Rectal smooth muscle tissue (tissue), 1 donor: ENCODE measurements around the gene ERP44.

ENCODE experiments used
- H3K27ac ChIP-seq: one replicate; pipeline ENCODE4 v1.7.0; 2013; ENCODE audit warnings: low read depth, low read length, inconsistent platforms
- H3K27me3 ChIP-seq: one replicate; pipeline ENCODE4 v1.7.0; 2013; ENCODE audit warnings: low read length; ENCODE audit not compliant: control insufficient read depth, insufficient read depth
- H3K36me3 ChIP-seq: one replicate; pipeline ENCODE4 v1.7.0; 2013; ENCODE audit warnings: low read length; ENCODE audit not compliant: control insufficient read depth, insufficient read depth
- H3K4me1 ChIP-seq: one replicate; pipeline ENCODE4 v1.7.0; 2013; ENCODE audit warnings: low read length; ENCODE audit not compliant: control insufficient read depth, insufficient read depth
- H3K4me3 ChIP-seq: one replicate; pipeline ENCODE4 v1.7.0; 2013; ENCODE audit warnings: low read length
- H3K9ac ChIP-seq: one replicate; pipeline ENCODE4 v1.7.0; 2013; ENCODE audit warnings: low read length

Gene ERP44

DNA sequence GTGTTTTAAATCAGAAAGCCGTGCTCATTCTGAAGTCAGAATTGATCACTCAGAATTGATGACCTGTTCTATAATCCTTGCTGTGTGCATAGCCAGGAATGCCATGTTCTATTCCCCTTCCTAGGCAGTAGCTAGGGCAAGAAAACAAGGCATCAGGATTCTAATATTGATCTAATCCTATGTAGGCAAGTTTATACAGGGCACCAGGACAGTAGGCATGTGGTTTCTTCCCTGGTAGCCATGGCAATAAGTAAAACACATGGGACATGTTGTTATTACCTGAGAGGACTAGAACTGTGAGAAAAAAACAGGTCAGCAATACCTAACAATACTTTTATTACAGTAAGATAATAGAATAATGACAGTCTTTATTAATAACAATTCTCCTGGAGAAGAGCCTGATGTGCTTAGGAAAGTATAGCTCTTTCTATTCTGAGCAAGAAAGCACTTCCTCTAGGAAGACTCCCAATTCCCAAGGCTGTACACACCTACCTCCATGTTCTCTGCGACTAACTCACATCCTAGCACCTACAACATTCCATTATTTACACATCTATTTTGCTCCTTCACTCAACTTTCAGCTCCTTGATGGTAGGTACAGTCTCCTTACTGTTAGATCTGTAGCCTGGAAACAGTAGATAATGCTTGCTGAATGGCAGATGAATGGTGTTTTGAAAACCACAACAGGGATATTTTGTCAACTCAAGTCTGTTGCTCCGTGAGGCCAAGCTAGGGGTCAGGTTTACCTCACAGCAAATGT is 121.6 kb downstream of the ERP44 start:
- Histone ChIP-seq H3K27ac (no peak overlapping the region), H3K27me3 (no peaks in the 10 kb centered on the region), H3K4me3 (no peak overlapping the region), H3K36me3 (peaks cover 6% of the 10 kb centered on the region), H3K4me1 (no peaks in the 10 kb centered on the region), H3K9ac (no peak overlapping the region)

DNA sequence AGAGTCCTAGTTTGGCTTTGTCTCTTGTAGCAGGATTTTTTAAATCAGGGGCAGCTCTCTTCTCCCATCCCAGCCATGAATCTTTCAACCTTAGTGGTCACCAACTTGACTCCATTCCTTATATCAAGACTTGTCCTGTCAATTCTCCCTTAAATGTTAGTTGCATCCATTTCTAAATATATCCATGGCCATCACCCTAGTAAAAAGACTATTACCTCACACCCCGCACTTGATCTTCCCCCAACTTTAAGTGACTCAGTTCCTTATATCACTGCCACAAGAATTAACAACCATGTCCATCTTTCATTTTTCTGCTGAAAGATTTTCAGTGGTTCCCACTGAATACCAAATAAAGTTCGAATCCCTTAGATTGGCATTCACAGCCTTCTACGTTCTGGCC is 125.3 kb downstream of the ERP44 start:
- H3K9ac ChIP-seq = no peak overlapping the region
- H3K4me1 ChIP-seq = no peaks in the 10 kb centered on the region
- peaks cover 17% of the 10 kb centered on the region for H3K36me3 ChIP-seq
- H3K4me3 ChIP-seq = no peak overlapping the region
- H3K27ac ChIP-seq = no peak overlapping the region
- H3K27me3 ChIP-seq = no peaks in the 10 kb centered on the region

DNA sequence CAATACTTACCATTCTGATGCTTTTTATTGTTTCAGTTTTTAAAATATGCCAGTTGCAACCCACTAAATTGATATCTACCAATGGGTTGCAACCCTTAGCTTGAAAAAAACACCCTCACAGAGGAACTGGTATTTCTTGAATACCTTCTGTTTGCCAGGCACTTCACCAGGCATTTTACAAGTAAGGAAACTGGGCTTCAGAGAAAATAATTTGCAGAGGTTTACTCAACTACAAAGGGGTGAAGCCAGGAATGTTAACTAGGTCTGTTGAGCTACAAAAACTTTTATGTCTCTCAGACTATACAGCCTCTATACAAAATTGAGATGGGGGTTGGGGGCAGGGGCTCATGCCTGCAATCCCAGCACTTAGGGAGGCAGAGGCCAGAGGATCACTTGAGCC is 127.4 kb downstream of the ERP44 start:
- H3K36me3 ChIP-seq = peaks cover 18% of the 10 kb centered on the region
- no peak overlapping the region for H3K27ac ChIP-seq
- H3K4me3 ChIP-seq = no peak overlapping the region
- H3K4me1 ChIP-seq = no peaks in the 10 kb centered on the region
- no peak overlapping the region for H3K9ac ChIP-seq
- H3K27me3 ChIP-seq = no peaks in the 10 kb centered on the region

DNA sequence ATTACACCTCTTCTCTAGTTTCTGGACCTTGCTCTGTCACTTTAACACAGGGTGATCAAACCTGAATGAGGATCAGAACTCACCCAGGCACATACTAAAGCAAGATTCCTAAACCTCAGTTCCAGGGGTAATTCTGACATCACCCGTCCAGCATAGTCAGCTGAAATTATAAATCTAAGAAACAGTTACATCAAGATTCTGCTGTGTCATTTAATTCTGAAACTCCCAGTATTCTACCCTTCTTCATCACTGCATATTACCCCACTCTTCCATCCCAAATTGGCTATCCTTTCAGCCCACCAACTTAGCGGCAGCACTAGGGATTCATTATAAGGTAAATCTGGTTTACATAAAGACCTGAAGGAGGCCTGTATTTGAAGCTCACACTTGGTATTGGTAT is 128.3 kb downstream of the ERP44 start:
- H3K4me3 ChIP-seq = no peak overlapping the region

DNA sequence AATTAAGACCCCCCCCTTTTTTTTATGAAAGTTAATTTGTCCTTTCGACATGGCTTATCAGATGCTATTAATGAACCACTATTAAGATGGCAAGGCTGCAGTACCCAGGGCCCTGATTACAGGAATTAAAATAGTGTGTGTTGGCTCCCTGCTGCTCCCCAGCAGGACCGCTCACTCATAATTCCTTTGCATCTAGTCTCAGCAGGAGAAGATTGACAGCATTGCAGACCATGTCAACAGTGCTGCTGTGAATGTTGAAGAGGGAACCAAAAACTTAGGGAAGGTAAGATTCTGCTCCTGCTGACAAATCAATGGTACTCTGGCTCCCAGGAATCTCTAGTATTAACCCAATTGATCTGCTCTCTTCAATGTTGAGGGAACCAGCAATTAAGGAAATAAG is 131.3 kb downstream of the ERP44 start:
- peaks cover 14% of the 10 kb centered on the region for H3K36me3 ChIP-seq
- H3K27ac ChIP-seq = no peak overlapping the region
- H3K27me3 ChIP-seq = no peaks in the 10 kb centered on the region

More for the DNA sequence above, 128.3 kb downstream of the ERP44 start:
- Histone ChIP-seq H3K27ac (no peak overlapping the region), H3K4me1 (no peaks in the 10 kb centered on the region), H3K36me3 (peaks cover 14% of the 10 kb centered on the region), H3K9ac (no peak overlapping the region), H3K27me3 (no peaks in the 10 kb centered on the region)

DNA sequence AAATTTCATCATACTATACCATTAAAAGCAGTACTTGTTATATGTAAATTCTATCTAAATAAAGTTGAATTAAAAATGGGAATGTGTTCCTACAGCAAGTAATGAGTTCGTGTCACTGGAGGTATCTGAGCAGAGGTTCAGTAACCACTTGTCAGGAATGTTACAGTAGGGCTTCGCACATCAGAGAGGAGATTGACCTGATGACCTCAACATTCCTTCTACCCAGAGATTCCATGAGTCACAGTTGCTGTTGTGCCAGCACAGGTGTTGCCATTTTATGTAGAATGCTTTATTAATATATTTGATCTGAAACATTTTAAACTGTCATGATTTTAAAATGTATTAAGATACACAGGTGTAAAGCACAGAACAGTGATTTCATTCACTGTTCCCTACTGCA is 132.1 kb downstream of the ERP44 start:
- Histone ChIP-seq H3K4me1 (no peaks in the 10 kb centered on the region), H3K27me3 (no peaks in the 10 kb centered on the region), H3K4me3 (no peak overlapping the region), H3K27ac (no peak overlapping the region), H3K36me3 (peaks cover 14% of the 10 kb centered on the region), H3K9ac (no peak overlapping the region)

More for the DNA sequence above, 131.3 kb downstream of the ERP44 start:
- Histone ChIP-seq H3K4me1 (no peaks in the 10 kb centered on the region), H3K9ac (no peak overlapping the region), H3K4me3 (no peak overlapping the region)

DNA sequence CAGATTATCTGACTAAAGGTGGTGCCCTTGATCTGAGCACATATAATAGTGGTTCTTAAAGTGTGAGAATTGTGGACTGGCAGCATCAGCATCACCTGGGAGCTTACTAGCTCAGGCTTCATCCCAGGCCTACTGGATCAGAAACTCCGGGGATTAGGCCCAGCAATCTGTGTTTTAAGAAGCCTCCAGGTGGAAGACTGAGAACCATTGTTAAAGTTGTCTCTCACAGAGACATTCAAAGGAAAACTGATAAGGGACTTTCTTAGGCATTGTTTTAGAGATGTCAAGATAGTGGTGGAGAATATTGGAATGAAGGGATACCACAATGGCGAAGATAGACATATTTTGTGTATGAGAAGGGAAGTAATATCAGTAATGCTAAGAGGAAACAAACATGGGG is 132.8 kb downstream of the ERP44 start:
- Histone ChIP-seq H3K4me1 (no peaks in the 10 kb centered on the region), H3K36me3 (peaks cover 18% of the 10 kb centered on the region), H3K9ac (no peak overlapping the region), H3K27me3 (no peaks in the 10 kb centered on the region), H3K27ac (no peak overlapping the region), H3K4me3 (no peak overlapping the region)

DNA sequence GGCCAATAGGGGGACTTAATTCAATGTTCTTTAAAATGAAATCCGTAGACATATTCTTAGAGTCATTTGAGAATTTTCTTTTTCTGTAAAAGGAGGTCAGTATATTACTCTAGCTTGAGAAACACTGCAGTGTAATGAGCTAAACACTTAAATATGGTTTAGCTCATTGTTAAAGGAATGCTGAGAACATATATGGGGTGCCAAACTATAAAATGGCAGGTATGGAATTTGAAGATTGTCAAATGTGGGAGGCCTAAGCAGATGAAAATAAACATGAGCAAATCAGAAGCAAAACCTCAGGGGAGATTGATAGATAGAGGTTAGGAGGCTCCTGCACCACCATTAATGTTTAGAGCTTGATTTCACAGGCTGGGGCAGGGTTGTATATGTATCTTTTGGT is 134.5 kb downstream of the ERP44 start:
- H3K9ac ChIP-seq = no peak overlapping the region
- no peaks in the 10 kb centered on the region for H3K4me1 ChIP-seq
- H3K36me3 ChIP-seq = peaks cover 13% of the 10 kb centered on the region
- H3K27me3 ChIP-seq = no peaks in the 10 kb centered on the region
- H3K27ac ChIP-seq = no peak overlapping the region
- no peak overlapping the region for H3K4me3 ChIP-seq

DNA sequence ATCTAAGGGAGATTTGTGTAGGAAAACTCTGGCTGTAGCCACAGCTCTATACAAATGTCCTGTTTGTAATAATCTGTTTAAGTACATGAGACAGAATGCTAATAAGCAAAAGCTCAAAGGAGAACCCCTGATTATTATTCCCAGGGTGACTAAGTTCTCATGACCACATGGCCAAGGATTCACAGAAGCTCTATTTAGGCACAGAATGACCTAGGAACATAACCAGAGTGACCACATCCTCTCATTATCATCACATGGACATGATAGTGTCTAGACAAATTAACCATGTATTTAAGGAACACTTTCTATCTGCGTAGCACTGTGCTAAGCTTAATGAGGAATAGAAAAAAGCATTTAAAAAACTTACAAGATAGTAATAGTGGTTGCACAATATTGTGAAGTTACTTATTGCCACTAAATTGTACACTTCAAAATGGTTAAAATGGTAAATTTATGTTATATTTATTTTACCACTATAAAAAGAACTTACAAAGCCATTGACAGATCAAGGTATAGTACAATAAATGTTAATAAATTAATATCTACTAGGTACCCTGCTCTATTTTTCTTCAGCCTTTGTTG is 136.0 kb downstream of the ERP44 start:
- Histone ChIP-seq H3K27me3 (no peaks in the 10 kb centered on the region), H3K9ac (no peak overlapping the region), H3K4me3 (no peak overlapping the region), H3K36me3 (peaks cover 8% of the 10 kb centered on the region), H3K4me1 (no peaks in the 10 kb centered on the region), H3K27ac (no peak overlapping the region)

DNA sequence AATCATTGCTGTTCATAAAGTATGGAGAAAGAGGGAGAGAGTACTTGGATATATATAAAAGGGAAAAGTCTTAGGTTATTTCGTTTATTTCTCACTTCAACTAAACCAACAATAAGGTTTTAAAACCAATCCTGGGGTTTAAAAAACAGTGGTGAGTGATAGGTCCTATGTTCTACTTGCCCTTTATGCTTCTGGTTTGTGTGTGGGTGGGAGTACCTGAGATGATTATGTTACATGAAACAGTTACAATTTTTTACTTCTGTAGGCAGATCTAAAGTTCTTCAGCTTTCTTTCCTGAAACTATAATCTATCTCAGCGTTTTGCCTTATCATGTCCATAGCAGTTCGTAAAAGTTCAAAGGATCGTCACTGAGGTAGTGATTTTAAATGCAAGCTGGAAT is 143.2 kb downstream of the ERP44 start:
- Histone ChIP-seq H3K27me3 (no peaks in the 10 kb centered on the region), H3K4me3 (no peak overlapping the region), H3K36me3 (no peaks in the 10 kb centered on the region), H3K27ac (no peak overlapping the region), H3K9ac (no peak overlapping the region), H3K4me1 (no peaks in the 10 kb centered on the region)

DNA sequence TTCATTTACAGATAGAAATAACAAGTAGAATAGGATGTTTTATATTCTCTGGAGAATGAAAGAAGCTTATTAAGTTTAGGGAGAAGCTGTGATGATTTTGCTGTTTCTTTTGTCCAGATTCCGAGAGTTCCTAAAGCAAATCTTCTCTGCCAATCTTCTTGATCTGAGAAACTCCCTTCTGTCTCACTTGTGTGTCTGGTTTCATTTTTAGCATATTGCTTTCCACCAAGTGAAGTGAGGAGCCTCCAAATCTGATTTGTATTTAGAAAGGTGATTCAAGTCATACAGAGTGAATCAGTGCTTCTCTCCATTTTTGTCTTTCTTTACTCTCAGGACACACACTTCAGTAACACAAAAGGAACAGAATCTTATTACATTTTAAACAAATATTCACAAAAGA is 144.0 kb downstream of the ERP44 start:
- no peaks in the 10 kb centered on the region for H3K36me3 ChIP-seq
- H3K4me1 ChIP-seq = no peaks in the 10 kb centered on the region
- no peak overlapping the region for H3K27ac ChIP-seq
- H3K9ac ChIP-seq = no peak overlapping the region
- no peaks in the 10 kb centered on the region for H3K27me3 ChIP-seq
- no peak overlapping the region for H3K4me3 ChIP-seq

DNA sequence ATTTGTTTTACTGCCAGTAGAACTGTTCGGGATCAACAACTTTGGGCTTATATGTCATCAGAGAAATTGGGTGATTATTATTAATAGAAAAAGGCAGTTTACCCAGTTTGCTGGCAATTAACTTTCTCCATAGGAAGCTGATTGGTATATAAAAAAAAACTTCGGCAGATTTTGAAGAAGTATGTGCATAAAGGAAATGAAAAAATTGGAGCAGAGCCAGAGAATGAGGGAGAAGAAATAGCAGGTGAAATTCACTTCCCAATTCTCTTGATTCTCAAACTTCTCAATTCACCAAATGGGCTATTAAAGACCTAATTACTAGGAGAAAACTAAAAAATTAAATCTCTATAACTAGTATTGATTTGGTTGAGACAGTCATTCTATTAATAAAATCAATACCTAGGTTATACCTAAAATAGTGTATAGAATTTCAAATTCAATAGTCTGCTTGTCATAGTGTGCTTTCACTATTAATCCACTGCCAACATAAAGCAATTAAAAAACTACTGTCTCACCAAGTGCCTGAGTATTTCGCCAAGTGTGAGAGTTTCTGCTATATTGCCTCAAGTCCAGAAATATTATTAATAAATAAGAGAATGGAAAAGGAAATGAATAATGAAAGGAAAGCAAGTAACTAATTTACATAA is 144.8 kb downstream of the ERP44 start:
- Histone ChIP-seq H3K4me1 (no peaks in the 10 kb centered on the region), H3K9ac (no peak overlapping the region), H3K27me3 (no peaks in the 10 kb centered on the region)

DNA sequence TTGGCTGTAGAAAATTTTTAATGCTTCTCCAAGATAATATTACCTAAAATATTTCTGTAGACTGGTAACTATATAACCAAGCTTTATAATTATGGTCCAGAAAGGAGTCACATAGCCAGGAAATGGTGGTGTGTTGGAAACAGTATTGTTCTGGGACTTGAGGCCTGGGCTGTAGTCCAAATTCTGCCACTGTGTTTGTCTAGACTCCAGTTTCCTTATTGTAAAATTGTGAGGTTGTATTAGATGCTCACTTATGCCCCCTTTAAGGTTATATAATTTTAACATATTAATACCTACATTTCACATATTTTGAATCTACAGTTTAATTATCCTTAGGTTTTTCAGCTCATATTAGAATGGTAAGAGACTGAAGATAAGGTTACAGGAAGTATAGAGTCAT is 149.9 kb downstream of the ERP44 start:
- no peak overlapping the region for H3K27ac ChIP-seq
- H3K4me1 ChIP-seq = no peaks in the 10 kb centered on the region
- H3K9ac ChIP-seq = no peak overlapping the region
- no peaks in the 10 kb centered on the region for H3K36me3 ChIP-seq
- no peak overlapping the region for H3K4me3 ChIP-seq
- no peaks in the 10 kb centered on the region for H3K27me3 ChIP-seq

More for the DNA sequence above, 144.8 kb downstream of the ERP44 start:
- Histone ChIP-seq H3K36me3 (no peaks in the 10 kb centered on the region), H3K4me3 (no peak overlapping the region), H3K27ac (no peak overlapping the region)
